ENCODE results near the gene ITPKB. TPM values are rescaled to one million over a fixed set of nuclear protein-coding genes. Genes with fewer than 3 reads are reported as not detected.
"Not testable (repeated sequence)": the region's sequence is repeated elsewhere in the genome, so short reads cannot be mapped to it uniquely, and the experiment has no call there.

The ITPKB gene
- total RNA-seq, 6 experiments from 2014 or later: 1.7 to 3.0 (median 2.2) TPM

- TF ChIP-seq CTCF (IDR thresholded peaks at IDR 0.05): no peak
- peaks cover 19% of the 10 kb centered on the region for H3K4me1 Mint-ChIP-seq (ENCODE audit: low read depth)
- H3K9me3 Mint-ChIP-seq: no peaks in the 10 kb centered on the region
Observed at GRCh38 chr1:226776975-226777374, 37.9 kb upstream of the ITPKB start.

DNA sequence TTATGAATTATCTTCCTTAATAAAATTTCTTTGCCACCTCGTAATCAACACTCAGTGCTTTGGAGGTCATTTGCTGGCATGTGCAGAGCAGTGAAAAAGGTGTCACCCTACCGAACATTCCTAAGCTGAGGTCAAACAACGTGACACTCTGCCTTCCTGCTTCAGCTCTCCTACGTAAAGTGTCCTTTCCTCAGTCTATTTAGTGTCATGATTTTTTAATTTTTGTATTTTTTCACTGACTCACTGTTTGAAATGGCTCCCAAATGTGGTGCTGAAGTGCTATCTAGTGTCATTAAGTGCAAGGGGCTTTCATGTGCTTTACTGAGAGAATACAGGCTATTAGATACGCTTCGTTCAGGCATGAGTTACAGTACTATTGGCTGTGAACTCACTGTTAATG lies 37.0 kb upstream of the ITPKB start:
- DNase-seq: no peak
- Mint-ChIP-seq H3K4me1 (ENCODE audit: low read depth) (peaks cover 19% of the 10 kb centered on the region), H3K27ac (no peak overlapping the region), H3K4me3 (no peak overlapping the region), H3K9me3 (no peaks in the 10 kb centered on the region), H3K36me3 (ENCODE audit: low read depth) (no peaks in the 10 kb centered on the region), H3K27me3 (ENCODE audit: insufficient read depth) (peaks cover 15% of the 10 kb centered on the region; the same call in 1 of the 2 replicates)
- no peak for TF ChIP-seq CTCF (IDR thresholded peaks at IDR 0.05)

More at GRCh38 chr1:226776975-226777374, 37.9 kb upstream of the ITPKB start:
- Mint-ChIP-seq H3K27me3 (ENCODE audit: insufficient read depth) (peaks cover 21% of the 10 kb centered on the region; the same call in 1 of the 2 replicates), H3K27ac (no peak overlapping the region), H3K4me3 (no peak overlapping the region), H3K36me3 (ENCODE audit: low read depth) (no peaks in the 10 kb centered on the region)
- no peak for DNase-seq

DNA sequence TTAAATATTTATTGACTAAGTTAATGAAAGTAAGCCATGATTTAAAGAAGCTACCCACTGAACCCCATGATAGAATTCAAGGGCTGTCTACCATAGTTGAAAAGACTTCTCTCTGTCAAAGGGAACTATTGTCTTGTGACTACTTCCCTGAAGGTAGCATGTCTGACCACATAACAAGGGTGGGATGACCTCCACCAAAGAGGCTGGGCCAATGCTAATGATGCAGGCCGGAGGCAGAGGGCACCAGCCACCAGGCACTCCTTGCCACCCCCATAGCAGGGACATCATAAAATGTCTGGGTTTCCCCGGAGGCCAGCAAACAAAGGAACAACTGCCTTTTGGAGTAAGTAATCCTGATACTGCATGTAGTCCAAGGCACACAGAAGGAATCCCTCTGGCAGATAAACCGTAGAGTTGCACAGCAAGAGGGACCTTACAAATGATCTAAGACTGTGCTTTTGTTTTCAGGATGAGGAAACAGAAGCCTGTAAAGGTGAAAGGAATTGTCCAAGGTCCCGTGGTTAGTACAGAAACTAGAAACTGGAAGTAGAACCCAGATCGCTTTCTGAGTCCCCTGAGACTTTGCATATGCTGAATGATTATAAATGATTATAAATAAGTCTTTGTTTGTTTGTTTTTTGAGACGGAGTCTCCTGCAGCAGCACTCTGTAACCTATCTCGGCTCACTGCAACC lies 33.5 kb upstream of the ITPKB start:
- Mint-ChIP-seq H3K27ac (no peak overlapping the region), H3K4me3 (no peak overlapping the region), H3K4me1 (ENCODE audit: low read depth) (no peaks in the 10 kb centered on the region), H3K36me3 (ENCODE audit: low read depth) (no peaks in the 10 kb centered on the region), H3K27me3 (ENCODE audit: insufficient read depth) (peaks cover 11% of the 10 kb centered on the region), H3K9me3 (no peaks in the 10 kb centered on the region)
- no peak for TF ChIP-seq CTCF (IDR thresholded peaks at IDR 0.05)
- DNase-seq: no peak

DNA sequence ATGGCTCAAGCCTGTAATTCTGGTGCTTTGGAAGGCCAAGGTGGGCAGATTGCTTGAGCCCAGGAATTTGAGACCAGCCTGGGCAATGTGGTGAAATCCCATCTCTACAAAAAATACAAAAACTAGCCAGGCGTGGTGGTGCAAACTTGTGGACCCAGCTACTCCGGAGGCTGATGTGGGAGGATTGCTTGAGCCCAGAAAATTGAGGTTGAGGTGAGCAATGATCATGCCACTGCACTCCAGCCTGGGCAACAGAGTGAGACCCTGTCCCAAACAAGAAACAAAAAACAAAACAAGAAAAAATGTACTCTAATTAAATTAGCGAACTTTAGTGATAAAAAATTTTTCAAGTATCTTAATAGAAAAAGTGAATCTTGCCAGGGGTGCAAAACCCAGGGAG lies 28.1 kb upstream of the ITPKB start:
- not testable (repeated sequence) for DNase-seq; H3K4me3 Mint-ChIP-seq; H3K9me3 Mint-ChIP-seq; H3K27ac Mint-ChIP-seq; H3K36me3 Mint-ChIP-seq (ENCODE audit: low read depth); H3K27me3 Mint-ChIP-seq (ENCODE audit: insufficient read depth)
- H3K4me1 Mint-ChIP-seq (ENCODE audit: low read depth): peaks cover 33% of the 10 kb centered on the region

DNA sequence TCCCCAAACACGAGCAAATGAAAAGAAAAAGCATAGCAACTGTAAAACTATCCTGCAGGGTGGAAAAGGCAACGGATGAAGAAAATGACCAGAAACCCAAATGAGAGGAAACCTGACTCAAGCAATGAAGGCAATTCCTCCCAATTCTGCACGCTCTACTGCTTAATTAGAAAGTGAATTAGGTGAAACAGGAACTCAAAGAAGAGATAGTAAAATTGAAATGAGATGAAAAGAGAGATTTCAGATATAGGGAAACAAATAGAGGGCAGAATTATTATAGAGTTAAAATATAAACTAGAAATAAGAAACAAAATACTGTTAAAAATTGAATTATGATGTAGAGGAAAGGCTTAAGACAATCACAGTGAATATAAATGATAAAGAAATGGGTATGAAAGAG lies 27.5 kb upstream of the ITPKB start:
- no peak overlapping the region for H3K27ac Mint-ChIP-seq
- no peaks in the 10 kb centered on the region for H3K36me3 Mint-ChIP-seq (ENCODE audit: low read depth)
- peaks cover 34% of the 10 kb centered on the region for H3K4me1 Mint-ChIP-seq (ENCODE audit: low read depth)
- peaks cover 7% of the 10 kb centered on the region for H3K27me3 Mint-ChIP-seq (ENCODE audit: insufficient read depth)
- H3K4me3 Mint-ChIP-seq: no peak overlapping the region
- no peak for TF ChIP-seq CTCF (IDR thresholded peaks at IDR 0.05)
- DNase-seq: no peak
- H3K9me3 Mint-ChIP-seq: no peaks in the 10 kb centered on the region

GRCh38 chr1:226764533-226764932 lies 25.5 kb upstream of the ITPKB start:
- Mint-ChIP-seq H3K4me3 (no peak overlapping the region; the same call in 1 of the 2 replicates), H3K27me3 (ENCODE audit: insufficient read depth) (peaks cover 5% of the 10 kb centered on the region), H3K27ac (no peak overlapping the region), H3K36me3 (ENCODE audit: low read depth) (no peaks in the 10 kb centered on the region), H3K9me3 (no peaks in the 10 kb centered on the region), H3K4me1 (ENCODE audit: low read depth) (peaks cover 37% of the 10 kb centered on the region)
- TF ChIP-seq CTCF (IDR thresholded peaks at IDR 0.05): no peak
- no peak for DNase-seq
